ENCODE measurements around the gene LRG1. TPM values are rescaled to one million over a fixed set of nuclear protein-coding genes. Genes with fewer than 3 reads are reported as not detected.
A peak's percentile ranks its signal among the peaks of the same experiment; 100 is the strongest.

The LRG1 gene
- total and polyA plus RNA-seq, 9 of the 15 experiments (the other 6 are each of a cell fraction or from before 2014, with no cell fraction given) = 1.5 to 11.9 (median 8.7) TPM

DNA sequence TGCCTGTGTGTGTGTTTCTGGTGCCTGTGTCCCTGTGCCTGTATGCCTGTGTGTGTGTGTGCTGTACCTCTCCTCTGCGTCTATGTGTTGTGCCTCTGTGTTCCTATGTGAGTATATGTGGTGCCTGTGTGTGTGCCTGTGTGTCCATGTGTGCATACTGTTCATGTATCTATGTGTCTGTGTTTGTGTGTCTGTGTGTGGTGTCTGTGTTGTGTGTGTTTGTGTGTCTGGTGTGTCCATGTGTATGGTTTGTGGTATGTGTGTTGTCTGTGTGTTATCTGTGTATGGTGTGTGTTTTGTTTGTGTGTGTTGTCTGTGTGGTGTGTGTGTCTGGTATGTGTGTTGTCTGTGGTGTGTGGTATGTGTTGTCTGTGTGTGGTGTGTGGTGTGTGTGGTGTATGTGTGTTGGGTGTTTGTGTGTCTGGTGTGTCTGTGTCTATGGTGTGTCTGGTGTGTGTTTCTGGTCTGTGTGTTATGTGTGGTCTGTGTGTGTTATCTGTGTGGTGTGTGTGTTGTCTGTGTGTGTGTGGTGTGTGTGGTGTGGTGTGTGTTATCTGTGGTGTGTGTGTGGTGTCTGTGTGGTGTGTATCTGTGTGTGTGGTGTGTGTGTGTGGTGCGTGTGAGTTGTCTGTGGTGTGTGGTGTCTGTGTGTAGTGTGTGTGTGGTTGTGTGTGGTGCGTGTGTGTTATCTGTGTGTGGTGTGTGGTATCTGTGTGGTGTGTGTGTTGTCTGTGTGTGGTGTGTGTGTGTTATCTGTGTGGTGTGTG lies 47.3 kb downstream of the LRG1 start:
- H3K27ac ChIP-seq (ENCODE audit: extremely low read depth, low read depth, low read length) = no peak overlapping the region; the same call in 2 of the 3 replicates
- ATAC-seq = no peak
- H4K20me1 ChIP-seq (replicated peaks; ENCODE audit: control insufficient read depth, insufficient read depth, low read length) = no peaks in the 10 kb centered on the region
- H2AFZ ChIP-seq (ENCODE audit: low read depth, low read length) = no peak overlapping the region
- ChIA-PET CTCF (ENCODE audit: low intra/inter-chr PET ratio) (no interaction called here), POLR2A (no interaction called here)
- peak; percentile 94 for FAIRE-seq
- H3K36me3 ChIP-seq (ENCODE audit: control insufficient read depth, insufficient read depth, low read length) = peaks cover 63% of the 10 kb centered on the region
- no peak overlapping the region for H3K9ac ChIP-seq (ENCODE audit: insufficient read depth in 1 of 2, low read depth in 2 of 2, low read length in 2 of 2)
- H3K79me2 ChIP-seq (ENCODE audit: control insufficient read depth, insufficient read depth, low read length) = no peaks in the 10 kb centered on the region
- DNase-seq (ENCODE audit: extremely low read depth in 1 of 4, low spot score in 3 of 4) = no peak
- intact Hi-C loops (cut with micrococcal nuclease) (no loop called here), in situ Hi-C loops (cut with MboI) (no loop called here)
- H3K27me3 ChIP-seq (ENCODE audit: control insufficient read depth in 2 of 2, insufficient read depth in 2 of 2, low read length in 2 of 2) = no peaks in the 10 kb centered on the region
- BruUV-seq (replicated peaks) = no TSS peak
- WGBS (ENCODE audit: insufficient coverage, low coverage, missing lambda C conversion rate) = 91% methylated on average over 3 of the region's 3 CpGs
- peaks cover 3% of the 10 kb centered on the region; the same call in 1 of the 2 replicates for H3K9me3 ChIP-seq (replicated peaks; ENCODE audit: control insufficient read depth, insufficient read depth, low read depth, low read length)
- no peaks in the 10 kb centered on the region for H3K9me1 ChIP-seq (ENCODE audit: control insufficient read depth, insufficient read depth, low read length)
- no peak overlapping the region for H3K4me3 ChIP-seq
- peaks cover 0 to 9% of the 10 kb centered on the region in 2 experiments; a peak in 1 of 5 replicates for H3K4me1 ChIP-seq (replicated peaks in 1 of 2; ENCODE audit: control insufficient read depth in 2 of 2, insufficient read depth in 2 of 2, low read length in 2 of 2)
- no peak overlapping the region for H3K4me2 ChIP-seq (ENCODE audit: insufficient read depth, low read length)
- TF ChIP-seq SFPQ (IDR thresholded peaks at IDR 0.05; ENCODE audit: low read depth, low read length) = no peak
- no peak for TF ChIP-seq HINFP (tag; conservative IDR thresholded peaks at IDR 0.05; ENCODE audit: low read depth)
- no peak for TF ChIP-seq TCF7 (IDR thresholded peaks at IDR 0.05; ENCODE audit: borderline replicate concordance)
- 0 out of 4 replicates have a peak, but pooled peaks of 1 of the 2 experiments have one; percentile 24 for TF ChIP-seq KDM1A (IDR thresholded peaks at IDR 0.05)
- TF ChIP-seq, protein P1, sequence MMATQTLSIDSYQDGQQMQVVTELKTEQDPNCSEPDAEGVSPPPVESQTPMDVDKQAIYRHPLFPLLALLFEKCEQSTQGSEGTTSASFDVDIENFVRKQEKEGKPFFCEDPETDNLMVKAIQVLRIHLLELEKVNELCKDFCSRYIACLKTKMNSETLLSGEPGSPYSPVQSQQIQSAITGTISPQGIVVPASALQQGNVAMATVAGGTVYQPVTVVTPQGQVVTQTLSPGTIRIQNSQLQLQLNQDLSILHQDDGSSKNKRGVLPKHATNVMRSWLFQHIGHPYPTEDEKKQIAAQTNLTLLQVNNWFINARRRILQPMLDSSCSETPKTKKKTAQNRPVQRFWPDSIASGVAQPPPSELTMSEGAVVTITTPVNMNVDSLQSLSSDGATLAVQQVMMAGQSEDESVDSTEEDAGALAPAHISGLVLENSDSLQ (IDR thresholded peaks at IDR 0.05) = no peak
- 0 out of 2 replicates have a peak, but pooled peaks have one; percentile 18 for TF ChIP-seq MAX (CRISPR knock-in tag; IDR thresholded peaks at IDR 0.05)
